ENCODE measurements around the gene KANK2. TPM values are rescaled to one million over a fixed set of nuclear protein-coding genes. Genes with fewer than 3 reads are reported as not detected.

The KANK2 gene
- total and polyA plus RNA-seq, 2 of the 13 experiments (the other 11 are each of a cell fraction or from before 2014, with no cell fraction given): 5.7 to 12.9 TPM

- TF ChIP-seq MBD4 (IDR thresholded peaks at IDR 0.05; ENCODE audit: borderline replicate concordance, low read length) (no peak), CREM (IDR thresholded peaks at IDR 0.05) (no peak), CREM (CRISPR knock-in tag; IDR thresholded peaks at IDR 0.05) (no peak), CTCF (CRISPR knock-in tag; IDR thresholded peaks at IDR 0.05) (no peak), ZC3H4 (CRISPR knock-in tag; IDR thresholded peaks at IDR 0.05; ENCODE audit: borderline replicate concordance) (no peak), THRA (CRISPR knock-in tag; IDR thresholded peaks at IDR 0.05; ENCODE audit: borderline replicate concordance) (peak; percentile 64; the same call in 1 of the 2 replicates), ZNF687 (CRISPR knock-in tag; IDR thresholded peaks at IDR 0.05) (peak; percentile 65), ZNF772 (CRISPR knock-in tag; IDR thresholded peaks at IDR 0.05) (no peak), ISL2 (CRISPR knock-in tag; IDR thresholded peaks at IDR 0.05) (peak; percentile 22), ARNT (IDR thresholded peaks at IDR 0.05) (no peak), TP53 (CRISPR knock-in tag; conservative IDR thresholded peaks at IDR 0.05) (no peak; the same call in 1 of the 2 replicates), SIX1 (CRISPR knock-in tag; IDR thresholded peaks at IDR 0.05; ENCODE audit: borderline replicate concordance) (0 out of 2 replicates have a peak, but pooled peaks have one; percentile 4), SNAPC5 (CRISPR knock-in tag; IDR thresholded peaks at IDR 0.05; ENCODE audit: borderline replicate concordance) (no peak), MLLT10 (CRISPR knock-in tag; IDR thresholded peaks at IDR 0.05) (no peak), RELA (CRISPR knock-in tag; IDR thresholded peaks at IDR 0.05) (no peak), TCF12 (IDR thresholded peaks at IDR 0.05) (no peak), TCF12 (CRISPR knock-in tag; IDR thresholded peaks at IDR 0.05) (peak; percentile 76), FOSL2 (CRISPR knock-in tag; IDR thresholded peaks at IDR 0.05) (peak; percentile 98), ZNF597 (CRISPR knock-in tag; IDR thresholded peaks at IDR 0.05) (no peak), MAX (IDR thresholded peaks at IDR 0.05) (no peak; the same call in 1 of the 2 replicates), MIER3 (CRISPR knock-in tag; IDR thresholded peaks at IDR 0.05; ENCODE audit: borderline replicate concordance) (no peak)
Measured at GRCh38 chr19:11142528-11143171, 54.7 kb downstream of the KANK2 start (continued).

Data from HepG2 (cell line).